HEK293 (cell line): ENCODE results near the gene ISX.

ENCODE experiments used
- CTCF ChIA-PET: fragments of 350-600 bp; formaldehyde crosslinking; extraction: SDS; loops from one replicate; lab custom pipeline; 2021; ENCODE audit warnings: antibody characterized with exemption; lab: Yijun Ruan, JAX
- POLR2A ChIA-PET: fragments of 300-600 bp; formaldehyde crosslinking; extraction: SDS; loops from one replicate; lab custom pipeline; 2020; ENCODE audit warnings: antibody characterized with exemption, inconsistent platforms; lab: Yijun Ruan, JAX
- H3K27ac ChIP-seq: fragments of 200-500 bp; sonication (Bioruptor generic); 2 replicates; pipeline ENCODE4 v1.5.1; 2014; ENCODE audit warnings: low read depth, low read length, control low read depth, inconsistent platforms; ENCODE audit errors: extremely low read depth
- H3K36me3 ChIP-seq, 2 experiments: fragments of 200-500 bp in 1 of 2; sonication (Bioruptor generic) in 1 of 2; 1 replicate in 1 of 2; 2 replicates in 1 of 2; pipeline ENCODE4 v1.5.1; 2014 to 2017; ENCODE audit warnings: inconsistent platforms in 2 of 2, low read length in 2 of 2; ENCODE audit not compliant: control insufficient read depth in 2 of 2, insufficient read depth in 1 of 2
- H3K4me1 ChIP-seq: fragments of 200-500 bp; sonication (Bioruptor generic); 2 replicates; pipeline ENCODE4 v1.5.1; 2014; ENCODE audit warnings: mild to moderate bottlenecking, low read length, inconsistent platforms; ENCODE audit not compliant: control insufficient read depth, insufficient read depth
- H3K4me3 ChIP-seq: 2 replicates; pipeline ENCODE4 v1.5.1; 2011; ENCODE audit warnings: low read depth, mild to moderate bottlenecking, control low read depth, low read length, moderate library complexity
- H3K9me3 ChIP-seq: fragments of 200-500 bp; sonication (Bioruptor generic); 2 replicates; pipeline ENCODE4 v1.5.1; 2014; ENCODE audit warnings: low read depth, low read length, inconsistent platforms; ENCODE audit not compliant: control insufficient read depth, insufficient read depth
- EGR2 ChIP-seq: fragments of 450-650 bp; formaldehyde crosslinking; IDR thresholded peaks from 2 replicates; pipeline ENCODE4 v1.5.1; 2016; ENCODE audit warnings: low read depth, missing biosample characterization, missing genetic modification characterization
- MZF1 ChIP-seq: fragments of 450-650 bp; formaldehyde crosslinking; IDR thresholded peaks from 2 replicates; pipeline ENCODE4 v1.5.1; 2017; ENCODE audit warnings: missing biosample characterization, missing genetic modification characterization, borderline replicate concordance
- REPIN1 ChIP-seq: fragments of 450-650 bp; formaldehyde crosslinking; IDR thresholded peaks from 2 replicates; pipeline ENCODE4 v1.5.1; 2017; ENCODE audit warnings: missing biosample characterization, missing genetic modification characterization, low read depth
- ZFHX2 ChIP-seq: fragments of 450-650 bp; formaldehyde crosslinking; conservative IDR thresholded peaks from 2 replicates; pipeline ENCODE4 v1.5.1; 2016; ENCODE audit warnings: missing biosample characterization, missing genetic modification characterization
- ZIC2 ChIP-seq: fragments of 450-650 bp; formaldehyde crosslinking; IDR thresholded peaks from 2 replicates; pipeline ENCODE4 v1.5.1; 2016; ENCODE audit warnings: missing biosample characterization, missing genetic modification characterization
- ZNF146 ChIP-seq: fragments of 450-650 bp; formaldehyde crosslinking; IDR thresholded peaks from 2 replicates; pipeline ENCODE4 v1.5.1; 2016; ENCODE audit warnings: missing biosample characterization, missing genetic modification characterization
- ZNF175 ChIP-seq: fragments of 450-650 bp; formaldehyde crosslinking; IDR thresholded peaks from 2 replicates; pipeline ENCODE4 v1.5.1; 2016; ENCODE audit warnings: missing biosample characterization, missing genetic modification characterization
- ZNF266 ChIP-seq: fragments of 450-650 bp; formaldehyde crosslinking; IDR thresholded peaks from 2 replicates; pipeline ENCODE4 v1.5.1; 2016; ENCODE audit warnings: missing biosample characterization, missing genetic modification characterization, low read depth
- ZNF311 ChIP-seq: fragments of 450-650 bp; formaldehyde crosslinking; IDR thresholded peaks from 2 replicates; pipeline ENCODE4 v1.5.1; 2017; ENCODE audit warnings: missing biosample characterization, missing genetic modification characterization, borderline replicate concordance
- ZNF473 ChIP-seq: fragments of 450-650 bp; formaldehyde crosslinking; IDR thresholded peaks from 2 replicates; pipeline ENCODE4 v1.5.1; 2017; ENCODE audit warnings: missing biosample characterization, missing genetic modification characterization
- ZNF514 ChIP-seq: fragments of 450-650 bp; formaldehyde crosslinking; IDR thresholded peaks from 2 replicates; pipeline ENCODE4 v1.5.1; 2016; ENCODE audit warnings: missing biosample characterization, missing genetic modification characterization
- ZNF529 ChIP-seq: fragments of 450-650 bp; formaldehyde crosslinking; IDR thresholded peaks from 2 replicates; pipeline ENCODE4 v1.5.1; 2017; ENCODE audit warnings: missing genetic modification characterization, missing biosample characterization; ENCODE audit not compliant: insufficient replicate concordance
- ZNF561 ChIP-seq: fragments of 450-650 bp; IDR thresholded peaks from 2 replicates; pipeline ENCODE4 v1.5.1; 2018; ENCODE audit warnings: missing biosample characterization, missing genetic modification characterization, borderline replicate concordance
- ZNF658 ChIP-seq: fragments of 450-650 bp; formaldehyde crosslinking; IDR thresholded peaks from 2 replicates; pipeline ENCODE4; 2016; ENCODE audit warnings: missing biosample characterization, missing genetic modification characterization
- ZNF792 ChIP-seq: fragments of 450-650 bp; formaldehyde crosslinking; IDR thresholded peaks from 2 replicates; pipeline ENCODE4 v1.5.1; 2016; ENCODE audit warnings: missing biosample characterization, missing genetic modification characterization
- TF ChIP-seq, protein P1 (sequence below): fragments of 450-650 bp; formaldehyde crosslinking; IDR thresholded peaks from 2 replicates; pipeline ENCODE4 v1.5.1; 2016; ENCODE audit warnings: missing biosample characterization, missing genetic modification characterization
- TF ChIP-seq, protein P2 (sequence below): fragments of 450-650 bp; formaldehyde crosslinking; IDR thresholded peaks from 2 replicates; pipeline ENCODE4 v1.5.1; 2017; ENCODE audit warnings: missing biosample characterization, missing genetic modification characterization
- TF ChIP-seq, protein P3 (sequence below): fragments of 450-650 bp; formaldehyde crosslinking; IDR thresholded peaks from 2 replicates; pipeline ENCODE4 v1.5.1; 2016; ENCODE audit warnings: missing biosample characterization, missing genetic modification characterization
- TF ChIP-seq, protein P4 (sequence below): fragments of 450-650 bp; formaldehyde crosslinking; IDR thresholded peaks from 2 replicates; pipeline ENCODE4 v1.5.1; 2017; ENCODE audit warnings: missing biosample characterization, missing genetic modification characterization
- TF ChIP-seq, protein P5 (sequence below): fragments of 450-650 bp; formaldehyde crosslinking; IDR thresholded peaks from 2 replicates; pipeline ENCODE4; 2016; ENCODE audit warnings: missing biosample characterization, missing genetic modification characterization

ISX gene

DNA sequence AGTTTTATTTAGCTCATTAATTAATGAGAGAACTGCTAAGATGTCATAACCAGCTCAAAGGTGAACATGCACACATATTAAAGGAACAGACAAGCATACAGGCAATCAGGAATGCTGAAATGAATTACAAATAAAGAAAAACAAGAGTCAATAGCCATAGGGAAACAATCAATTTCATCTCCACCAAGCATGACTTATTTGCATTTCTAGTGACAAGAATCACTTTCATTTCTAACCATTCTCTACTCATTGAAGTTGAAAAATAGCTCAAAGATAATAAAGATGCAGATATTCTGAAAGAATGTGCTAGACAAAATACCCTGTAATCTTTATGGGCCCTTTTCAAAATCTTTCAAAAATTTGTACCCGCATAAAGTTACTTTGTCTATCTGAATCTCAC, 23.2 kb downstream of the ISX start:
- no peak overlapping the region for H3K4me3 ChIP-seq
- H3K27ac ChIP-seq, result no peak overlapping the region
- H3K4me1 ChIP-seq, result no peaks in the 10 kb centered on the region
- H3K36me3 ChIP-seq, result no peaks in the 10 kb centered on the region
- TF ChIP-seq ZNF175 (tag by site-specific recombination), result no peak
- TF ChIP-seq, protein P1, sequence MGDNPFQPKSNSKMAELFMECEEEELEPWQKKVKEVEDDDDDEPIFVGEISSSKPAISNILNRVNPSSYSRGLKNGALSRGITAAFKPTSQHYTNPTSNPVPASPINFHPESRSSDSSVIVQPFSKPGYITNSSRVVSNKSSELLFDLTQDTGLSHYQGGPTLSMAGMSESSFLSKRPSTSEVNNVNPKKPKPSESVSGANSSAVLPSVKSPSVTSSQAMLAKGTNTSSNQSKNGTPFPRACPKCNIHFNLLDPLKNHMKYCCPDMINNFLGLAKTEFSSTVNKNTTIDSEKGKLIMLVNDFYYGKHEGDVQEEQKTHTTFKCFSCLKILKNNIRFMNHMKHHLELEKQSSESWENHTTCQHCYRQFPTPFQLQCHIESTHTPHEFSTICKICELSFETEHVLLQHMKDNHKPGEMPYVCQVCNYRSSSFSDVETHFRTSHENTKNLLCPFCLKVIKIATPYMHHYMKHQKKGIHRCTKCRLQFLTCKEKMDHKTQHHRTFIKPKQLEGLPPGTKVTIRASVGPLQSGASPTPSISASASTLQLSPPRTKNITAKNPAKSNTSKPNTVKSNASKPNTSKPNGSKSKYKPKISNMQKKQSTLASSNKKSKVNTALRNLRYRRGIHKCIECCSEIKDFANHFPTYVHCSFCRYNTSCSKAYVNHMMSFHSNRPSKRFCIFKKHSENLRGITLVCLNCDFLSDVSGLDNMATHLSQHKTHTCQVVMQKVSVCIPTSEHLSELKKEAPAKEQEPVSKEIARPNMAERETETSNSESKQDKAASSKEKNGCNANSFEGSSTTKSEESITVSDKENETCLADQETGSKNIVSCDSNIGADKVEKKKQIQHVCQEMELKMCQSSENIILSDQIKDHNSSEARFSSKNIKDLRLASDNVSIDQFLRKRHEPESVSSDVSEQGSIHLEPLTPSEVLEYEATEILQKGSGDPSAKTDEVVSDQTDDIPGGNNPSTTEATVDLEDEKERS (tag by site-specific recombination), result no peak
- POLR2A ChIA-PET, result no interaction called here
- CTCF ChIA-PET, result interaction anchor here (0.7 to 1.5 kb wide), 3 partner anchors 11 to 1838 kb away, joined by 3 to 5 read pairs (median 5); no protein-coding TSS in a partner anchor
- no peaks in the 10 kb centered on the region for H3K9me3 ChIP-seq

DNA sequence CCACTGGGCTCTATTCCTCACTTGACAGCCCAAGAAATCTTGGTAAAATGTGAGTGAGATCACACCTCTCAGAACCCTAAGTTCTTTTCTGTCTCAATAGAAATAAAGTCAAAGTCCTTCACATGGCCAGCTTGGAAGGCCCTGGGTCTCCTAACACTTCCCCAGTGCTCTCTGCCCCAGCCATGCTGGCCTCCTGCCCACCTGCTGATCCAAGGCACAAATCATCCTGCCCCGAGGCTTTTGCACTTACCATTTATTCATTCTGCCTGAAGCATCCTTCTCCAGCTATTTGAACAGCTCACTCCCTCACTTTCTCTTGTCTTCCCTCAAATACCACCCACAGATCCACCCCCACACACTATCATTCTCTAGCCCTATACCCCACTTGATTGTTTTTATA, 26.4 kb downstream of the ISX start:
- Histone ChIP-seq H3K36me3 (no peaks in the 10 kb centered on the region), H3K4me1 (no peaks in the 10 kb centered on the region), H3K9me3 (no peaks in the 10 kb centered on the region), H3K27ac (no peak overlapping the region), H3K4me3 (no peak overlapping the region)
- ChIA-PET POLR2A (no interaction called here), CTCF (interaction anchor here (0.6 kb wide), 1 partner anchor 79 kb away, joined by 3 read pairs; no protein-coding TSS in a partner anchor)
- TF ChIP-seq ZNF792 (tag by site-specific recombination) (no peak), ZNF561 (tag by site-specific recombination) (no peak), ZNF514 (tag by site-specific recombination) (no peak), ZNF146 (tag by site-specific recombination) (no peak), ZFHX2 (tag by site-specific recombination) (0 out of 2 replicates have a peak, but pooled peaks have one; percentile 21), ZNF473 (tag by site-specific recombination) (no peak), EGR2 (tag by site-specific recombination) (peak; percentile 36; the same call in 1 of the 2 replicates), ZIC2 (tag by site-specific recombination) (no peak), MZF1 (tag by site-specific recombination) (no peak)
- TF ChIP-seq, protein P2, sequence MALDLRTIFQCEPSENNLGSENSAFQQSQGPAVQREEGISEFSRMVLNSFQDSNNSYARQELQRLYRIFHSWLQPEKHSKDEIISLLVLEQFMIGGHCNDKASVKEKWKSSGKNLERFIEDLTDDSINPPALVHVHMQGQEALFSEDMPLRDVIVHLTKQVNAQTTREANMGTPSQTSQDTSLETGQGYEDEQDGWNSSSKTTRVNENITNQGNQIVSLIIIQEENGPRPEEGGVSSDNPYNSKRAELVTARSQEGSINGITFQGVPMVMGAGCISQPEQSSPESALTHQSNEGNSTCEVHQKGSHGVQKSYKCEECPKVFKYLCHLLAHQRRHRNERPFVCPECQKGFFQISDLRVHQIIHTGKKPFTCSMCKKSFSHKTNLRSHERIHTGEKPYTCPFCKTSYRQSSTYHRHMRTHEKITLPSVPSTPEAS, result no peak

DNA sequence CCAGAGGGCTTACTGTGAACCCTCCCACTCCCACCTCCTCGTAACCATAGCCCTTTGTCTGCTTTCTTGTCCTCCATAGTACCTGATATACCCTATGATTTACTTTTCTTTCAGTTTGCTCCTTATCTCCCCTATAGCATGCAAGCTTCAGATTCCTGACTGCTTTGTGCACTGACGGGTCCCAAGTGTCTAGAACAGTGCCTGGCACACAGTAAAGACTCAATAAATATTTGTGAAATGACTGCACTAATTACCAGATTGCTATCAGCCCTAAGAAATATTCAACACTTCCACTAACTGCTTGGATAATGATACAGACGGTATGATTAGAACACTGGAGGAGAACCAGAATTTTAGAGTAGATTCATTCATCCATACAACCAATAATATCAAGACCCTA, 33.0 kb downstream of the ISX start:
- H3K27ac ChIP-seq, result no peak overlapping the region
- POLR2A ChIA-PET, result no interaction called here
- TF ChIP-seq ZNF266 (tag by site-specific recombination), result no peak
- TF ChIP-seq ZNF561 (tag by site-specific recombination), result no peak
- TF ChIP-seq, protein P3, sequence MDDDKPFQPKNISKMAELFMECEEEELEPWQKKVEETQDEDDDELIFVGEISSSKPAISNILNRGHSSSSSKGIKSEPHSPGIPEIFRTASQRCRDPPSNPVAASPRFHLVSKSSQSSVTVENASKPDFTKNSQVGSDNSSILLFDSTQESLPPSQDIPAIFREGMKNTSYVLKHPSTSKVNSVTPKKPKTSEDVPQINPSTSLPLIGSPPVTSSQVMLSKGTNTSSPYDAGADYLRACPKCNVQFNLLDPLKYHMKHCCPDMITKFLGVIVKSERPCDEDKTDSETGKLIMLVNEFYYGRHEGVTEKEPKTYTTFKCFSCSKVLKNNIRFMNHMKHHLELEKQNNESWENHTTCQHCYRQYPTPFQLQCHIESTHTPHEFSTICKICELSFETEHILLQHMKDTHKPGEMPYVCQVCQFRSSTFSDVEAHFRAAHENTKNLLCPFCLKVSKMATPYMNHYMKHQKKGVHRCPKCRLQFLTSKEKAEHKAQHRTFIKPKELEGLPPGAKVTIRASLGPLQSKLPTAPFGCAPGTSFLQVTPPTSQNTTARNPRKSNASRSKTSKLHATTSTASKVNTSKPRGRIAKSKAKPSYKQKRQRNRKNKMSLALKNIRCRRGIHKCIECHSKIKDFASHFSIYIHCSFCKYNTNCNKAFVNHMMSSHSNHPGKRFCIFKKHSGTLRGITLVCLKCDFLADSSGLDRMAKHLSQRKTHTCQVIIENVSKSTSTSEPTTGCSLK, result no peak
- no peak for TF ChIP-seq ZNF529 (tag by site-specific recombination)
- TF ChIP-seq, protein P4, sequence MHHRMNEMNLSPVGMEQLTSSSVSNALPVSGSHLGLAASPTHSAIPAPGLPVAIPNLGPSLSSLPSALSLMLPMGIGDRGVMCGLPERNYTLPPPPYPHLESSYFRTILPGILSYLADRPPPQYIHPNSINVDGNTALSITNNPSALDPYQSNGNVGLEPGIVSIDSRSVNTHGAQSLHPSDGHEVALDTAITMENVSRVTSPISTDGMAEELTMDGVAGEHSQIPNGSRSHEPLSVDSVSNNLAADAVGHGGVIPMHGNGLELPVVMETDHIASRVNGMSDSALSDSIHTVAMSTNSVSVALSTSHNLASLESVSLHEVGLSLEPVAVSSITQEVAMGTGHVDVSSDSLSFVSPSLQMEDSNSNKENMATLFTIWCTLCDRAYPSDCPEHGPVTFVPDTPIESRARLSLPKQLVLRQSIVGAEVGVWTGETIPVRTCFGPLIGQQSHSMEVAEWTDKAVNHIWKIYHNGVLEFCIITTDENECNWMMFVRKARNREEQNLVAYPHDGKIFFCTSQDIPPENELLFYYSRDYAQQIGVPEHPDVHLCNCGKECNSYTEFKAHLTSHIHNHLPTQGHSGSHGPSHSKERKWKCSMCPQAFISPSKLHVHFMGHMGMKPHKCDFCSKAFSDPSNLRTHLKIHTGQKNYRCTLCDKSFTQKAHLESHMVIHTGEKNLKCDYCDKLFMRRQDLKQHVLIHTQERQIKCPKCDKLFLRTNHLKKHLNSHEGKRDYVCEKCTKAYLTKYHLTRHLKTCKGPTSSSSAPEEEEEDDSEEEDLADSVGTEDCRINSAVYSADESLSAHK, result no peak
- TF ChIP-seq, protein P2, result no peak
- TF ChIP-seq REPIN1 (tag by site-specific recombination), result no peak
- TF ChIP-seq ZNF311 (tag by site-specific recombination), result no peak
- TF ChIP-seq, protein P5, sequence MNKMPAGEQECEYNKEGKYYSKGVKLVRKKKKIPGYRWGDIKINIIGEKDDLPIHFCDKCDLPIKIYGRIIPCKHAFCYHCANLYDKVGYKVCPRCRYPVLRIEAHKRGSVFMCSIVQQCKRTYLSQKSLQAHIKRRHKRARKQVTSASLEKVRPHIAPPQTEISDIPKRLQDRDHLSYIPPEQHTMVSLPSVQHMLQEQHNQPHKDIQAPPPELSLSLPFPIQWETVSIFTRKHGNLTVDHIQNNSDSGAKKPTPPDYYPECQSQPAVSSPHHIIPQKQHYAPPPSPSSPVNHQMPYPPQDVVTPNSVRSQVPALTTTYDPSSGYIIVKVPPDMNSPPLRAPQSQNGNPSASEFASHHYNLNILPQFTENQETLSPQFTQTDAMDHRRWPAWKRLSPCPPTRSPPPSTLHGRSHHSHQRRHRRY, result no peak
- no peak for TF ChIP-seq ZNF658 (tag by site-specific recombination)

More for the DNA sequence above, 33.0 kb downstream of the ISX start:
- H3K36me3 ChIP-seq, result no peaks in the 10 kb centered on the region
- CTCF ChIA-PET, result no interaction called here
- H3K4me3 ChIP-seq, result no peak overlapping the region
- H3K9me3 ChIP-seq, result no peaks in the 10 kb centered on the region
- H3K4me1 ChIP-seq, result no peaks in the 10 kb centered on the region
